Activated T-cell treated with anti-CD3 and anti-CD28 coated beads for 1 hour (primary cell): Measurements from ENCODE around the gene HNRNPH3.
"Not testable (repeated sequence)": the region's sequence is repeated elsewhere in the genome, so short reads cannot be mapped to it uniquely, and the experiment has no call there.

Experiments used
- DNase-seq: peaks from one replicate; pipeline ENCODE4 v3.0.0-alpha.2; 2020; ENCODE audit warnings: low read depth

The HNRNPH3 gene, protein sequence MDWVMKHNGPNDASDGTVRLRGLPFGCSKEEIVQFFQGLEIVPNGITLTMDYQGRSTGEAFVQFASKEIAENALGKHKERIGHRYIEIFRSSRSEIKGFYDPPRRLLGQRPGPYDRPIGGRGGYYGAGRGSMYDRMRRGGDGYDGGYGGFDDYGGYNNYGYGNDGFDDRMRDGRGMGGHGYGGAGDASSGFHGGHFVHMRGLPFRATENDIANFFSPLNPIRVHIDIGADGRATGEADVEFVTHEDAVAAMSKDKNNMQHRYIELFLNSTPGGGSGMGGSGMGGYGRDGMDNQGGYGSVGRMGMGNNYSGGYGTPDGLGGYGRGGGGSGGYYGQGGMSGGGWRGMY

DNA sequence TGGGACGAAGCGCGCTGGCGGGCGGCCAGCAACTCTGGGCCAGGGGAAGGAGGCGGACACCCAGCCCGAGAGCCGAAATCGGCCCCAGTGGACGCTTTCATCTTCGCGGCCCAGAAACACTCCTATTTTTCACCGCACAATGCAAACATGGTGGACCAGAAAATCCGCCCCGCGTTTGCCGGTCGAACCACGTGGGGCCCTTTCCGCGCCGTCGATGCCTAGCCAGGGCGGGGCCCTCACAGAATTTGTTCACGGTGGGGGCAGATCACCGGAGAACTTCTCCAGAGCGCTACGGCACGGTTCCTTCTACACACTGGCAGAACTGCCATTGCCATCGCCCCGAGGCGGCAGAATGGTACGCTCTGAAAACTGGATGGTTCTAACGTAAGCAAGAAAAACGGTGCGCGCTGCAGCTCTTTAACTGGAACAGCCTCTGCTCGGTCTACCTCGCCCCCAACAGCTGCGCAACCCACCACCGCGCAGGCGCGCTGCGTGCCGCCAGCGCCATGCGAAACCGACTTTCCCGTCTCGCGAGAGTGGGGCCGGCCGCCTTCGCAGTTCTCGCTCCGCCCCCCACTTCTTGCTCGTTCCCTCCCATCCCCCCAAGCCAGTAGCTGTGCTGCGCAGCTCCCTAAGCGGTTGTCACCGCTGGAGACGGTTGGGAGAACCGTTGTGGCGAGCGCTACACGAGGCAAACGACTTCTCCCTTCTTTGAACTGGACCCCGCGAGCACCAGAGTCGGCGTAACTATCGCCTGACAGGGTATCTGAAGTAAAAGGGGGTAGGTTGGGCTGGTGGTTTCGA lies at the start of gene HNRNPH3:
Gene HNRNPH3 (plus strand): TSS at position 610 of the 804 bp plus-strand sequence. CDS start 5,158 bp downstream, outside the sequence.
- DNase-seq: peak; percentile 99

DNA sequence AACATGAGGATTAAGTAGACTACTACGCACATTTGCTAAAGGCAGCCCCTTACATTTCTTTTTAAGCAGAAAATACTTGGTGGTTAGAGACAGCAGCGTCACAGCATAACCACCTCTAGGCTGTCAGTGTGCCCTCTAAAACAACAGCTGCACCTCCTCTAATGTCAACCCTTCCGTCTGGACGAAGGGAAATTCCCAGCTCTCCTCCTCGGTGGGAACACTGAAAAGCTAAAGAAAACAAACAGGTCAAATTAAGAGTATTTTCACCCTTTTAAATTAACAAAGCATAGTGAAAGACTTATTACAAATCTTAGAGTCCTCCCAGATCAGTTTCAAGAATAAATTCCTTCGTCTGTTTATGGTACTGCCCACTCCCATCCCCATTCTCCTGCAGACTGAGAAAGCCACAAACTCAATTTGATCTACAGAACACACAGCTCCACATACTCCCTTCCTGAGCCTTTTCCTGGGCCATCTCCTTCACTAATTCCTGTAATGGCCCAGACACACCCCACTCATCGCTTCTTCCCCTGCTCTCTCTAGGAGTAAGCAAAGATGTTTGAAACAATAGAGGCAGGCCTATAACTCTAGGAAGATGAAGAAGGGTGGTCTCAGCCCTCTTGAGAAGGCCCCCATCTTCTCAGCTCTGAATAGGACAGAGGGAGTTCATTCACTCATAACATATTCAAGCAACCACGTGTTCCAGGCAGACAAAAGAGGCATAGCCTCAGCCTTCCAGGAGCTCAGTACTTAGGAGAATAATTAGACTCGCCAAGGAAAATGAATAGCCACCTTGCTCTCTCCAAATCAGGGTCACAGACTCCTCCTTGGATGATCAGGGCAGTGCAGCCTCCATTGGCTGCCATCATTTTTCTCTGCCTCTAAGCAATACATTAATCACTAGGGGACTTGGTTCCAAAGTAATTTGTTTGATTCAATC lies 47.5 kb upstream of the HNRNPH3 start:
- no peak for DNase-seq

DNA sequence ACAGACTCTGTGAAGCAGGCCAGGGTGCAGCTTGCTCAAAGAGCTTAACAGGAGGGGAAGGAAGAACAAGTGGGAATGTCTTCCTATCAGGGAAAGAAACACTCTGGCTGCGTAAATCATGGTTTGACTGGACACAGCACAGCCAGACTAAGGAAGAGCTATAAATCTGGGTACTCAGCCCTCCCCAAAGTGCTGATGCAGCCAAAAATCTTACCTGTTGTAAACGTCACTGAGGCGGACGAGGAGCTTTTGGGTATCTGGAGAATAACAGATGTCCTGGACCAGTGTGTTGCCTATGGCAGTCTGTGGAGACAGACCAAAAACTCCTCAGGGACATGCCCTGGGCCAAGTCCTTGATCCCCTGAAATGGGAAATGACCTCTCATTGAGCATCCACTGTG lies 43.1 kb upstream of the HNRNPH3 start:
- DNase-seq: no peak

GRCh38 chr10:68290736-68291135 lies 41.1 kb upstream of the HNRNPH3 start:
- no peak for DNase-seq

- DNase-seq: no peak
Measured at GRCh38 chr10:68296843-68297663, 34.8 kb upstream of the HNRNPH3 start.

- no peak for DNase-seq
Measured at GRCh38 chr10:68301301-68301700, 30.6 kb upstream of the HNRNPH3 start.

DNA sequence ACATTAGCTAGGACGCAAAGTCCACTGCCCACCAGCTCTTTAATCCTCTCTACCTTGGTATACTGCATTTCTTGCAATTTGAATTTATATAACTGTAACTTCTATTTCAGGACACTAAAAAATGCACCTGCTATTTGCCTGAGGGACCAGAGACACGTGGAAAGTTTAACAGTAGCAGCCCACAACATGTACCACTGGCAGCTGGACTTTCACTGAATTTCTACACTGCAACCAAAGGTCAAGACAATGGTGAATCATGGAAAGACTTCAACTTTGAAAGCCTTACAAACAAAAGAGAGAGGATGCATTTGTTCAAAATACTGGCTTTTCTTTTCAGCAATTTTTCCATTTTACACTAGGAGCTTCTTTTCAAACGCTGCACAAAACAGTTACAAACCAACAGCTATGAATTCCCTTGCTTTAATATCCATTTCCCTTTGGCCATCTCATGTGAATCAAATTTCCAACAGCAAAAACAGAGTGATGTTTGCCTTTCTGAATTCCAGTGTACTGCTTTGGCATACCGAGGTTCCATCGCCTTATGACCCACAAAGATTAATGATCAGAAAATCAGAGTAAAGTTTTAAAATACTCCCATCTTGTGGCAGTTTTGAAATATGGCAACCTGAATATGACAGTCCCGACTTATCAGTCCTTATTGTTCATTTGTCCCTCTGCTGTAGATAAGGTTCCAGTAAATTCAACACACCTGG lies 29.9 kb upstream of the HNRNPH3 start:
- DNase-seq: no peak

GRCh38 chr10:68302503-68302823 lies 29.4 kb upstream of the HNRNPH3 start:
- no peak for DNase-seq

GRCh38 chr10:68302871-68303270 lies 29.0 kb upstream of the HNRNPH3 start:
- no peak for DNase-seq

DNA sequence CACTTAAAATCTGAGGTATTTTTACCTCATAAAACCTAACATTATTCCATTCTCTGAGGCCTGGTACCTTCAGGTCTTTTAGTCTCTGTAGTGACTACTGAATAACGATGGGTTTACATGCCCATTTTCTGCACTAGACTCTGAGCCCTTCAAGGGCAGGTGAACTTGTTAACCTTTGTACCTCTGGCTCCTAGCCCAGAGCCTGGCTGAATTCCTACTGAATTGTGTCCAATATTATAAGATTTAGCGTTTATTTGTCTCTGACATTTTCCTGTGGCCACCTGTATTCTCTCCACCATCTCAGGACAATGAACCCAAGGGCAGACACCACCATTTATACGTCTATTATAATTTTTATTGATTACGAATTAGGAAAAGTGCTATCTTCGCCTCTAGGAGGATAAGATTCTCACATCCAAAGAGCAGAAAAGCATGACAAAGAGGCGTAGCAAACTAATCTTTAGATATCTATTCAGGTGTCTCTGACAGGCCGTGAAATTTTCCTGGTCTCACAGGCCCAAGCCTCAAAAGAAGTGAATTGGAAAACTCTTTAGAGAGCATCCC lies 27.9 kb upstream of the HNRNPH3 start:
- DNase-seq: no peak

DNA sequence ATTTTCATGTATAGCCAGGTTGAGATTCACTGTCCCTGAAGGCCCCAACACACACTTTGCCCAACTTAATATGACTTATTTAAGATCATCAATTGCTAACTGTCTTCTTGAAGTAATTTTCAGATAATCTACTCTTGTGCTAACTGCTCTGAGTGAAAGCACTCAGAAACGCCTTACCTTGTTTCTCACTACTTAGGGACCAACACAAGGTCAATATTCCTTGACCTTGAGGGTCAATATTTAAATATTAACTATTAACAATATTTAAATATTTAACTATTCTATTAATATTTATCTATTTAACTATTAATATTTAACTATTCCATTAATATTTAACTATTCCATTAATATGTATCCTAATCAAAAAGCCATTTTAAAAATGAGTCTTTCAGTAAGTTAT lies 26.0 kb upstream of the HNRNPH3 start:
- no peak for DNase-seq

DNA sequence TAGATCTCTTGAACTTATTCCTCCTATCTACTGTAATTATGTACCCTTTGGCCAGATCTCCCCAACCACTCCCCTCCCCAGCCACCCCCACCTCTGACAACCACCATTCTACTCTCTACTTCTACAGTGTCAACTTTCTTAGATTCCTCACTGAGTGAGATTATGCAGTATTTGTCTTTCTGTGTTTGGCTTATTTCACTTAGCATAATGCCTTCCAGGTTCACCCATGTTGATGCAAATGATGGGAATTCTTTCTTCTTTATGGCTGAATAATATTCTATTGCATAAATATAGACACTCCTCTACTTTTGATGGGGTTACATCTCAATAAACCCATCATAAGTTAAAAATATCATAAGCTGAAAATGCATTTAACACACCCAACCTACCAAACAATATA lies 21.3 kb upstream of the HNRNPH3 start:
- no peak for DNase-seq

- not testable (repeated sequence) for DNase-seq
Measured at GRCh38 chr10:68314930-68315329, 16.9 kb upstream of the HNRNPH3 start.

GRCh38 chr10:68315582-68315981 lies 16.3 kb upstream of the HNRNPH3 start:
- no peak for DNase-seq

GRCh38 chr10:68318331-68319059 lies 13.4 kb upstream of the HNRNPH3 start:
- DNase-seq: no peak

DNA sequence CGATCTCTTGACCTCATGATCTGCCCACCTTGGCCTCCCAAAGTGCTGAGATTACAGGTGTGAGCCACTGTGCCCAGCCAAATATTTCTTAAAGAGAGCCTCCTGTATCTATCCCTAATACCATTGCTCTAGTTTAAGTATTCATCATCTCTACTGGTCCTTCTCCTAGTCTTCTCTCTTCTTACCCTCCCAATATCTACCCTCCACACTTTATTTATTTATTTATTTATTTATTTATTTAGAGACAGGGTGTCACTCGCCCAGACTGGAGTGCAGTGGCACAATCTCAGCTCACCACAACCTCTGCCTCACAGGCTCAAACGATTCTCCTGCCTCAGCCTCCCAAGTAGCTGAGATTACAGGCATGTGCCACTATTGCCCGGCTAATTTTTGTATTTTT lies 7.5 kb upstream of the HNRNPH3 start:
- not testable (repeated sequence) for DNase-seq

DNA sequence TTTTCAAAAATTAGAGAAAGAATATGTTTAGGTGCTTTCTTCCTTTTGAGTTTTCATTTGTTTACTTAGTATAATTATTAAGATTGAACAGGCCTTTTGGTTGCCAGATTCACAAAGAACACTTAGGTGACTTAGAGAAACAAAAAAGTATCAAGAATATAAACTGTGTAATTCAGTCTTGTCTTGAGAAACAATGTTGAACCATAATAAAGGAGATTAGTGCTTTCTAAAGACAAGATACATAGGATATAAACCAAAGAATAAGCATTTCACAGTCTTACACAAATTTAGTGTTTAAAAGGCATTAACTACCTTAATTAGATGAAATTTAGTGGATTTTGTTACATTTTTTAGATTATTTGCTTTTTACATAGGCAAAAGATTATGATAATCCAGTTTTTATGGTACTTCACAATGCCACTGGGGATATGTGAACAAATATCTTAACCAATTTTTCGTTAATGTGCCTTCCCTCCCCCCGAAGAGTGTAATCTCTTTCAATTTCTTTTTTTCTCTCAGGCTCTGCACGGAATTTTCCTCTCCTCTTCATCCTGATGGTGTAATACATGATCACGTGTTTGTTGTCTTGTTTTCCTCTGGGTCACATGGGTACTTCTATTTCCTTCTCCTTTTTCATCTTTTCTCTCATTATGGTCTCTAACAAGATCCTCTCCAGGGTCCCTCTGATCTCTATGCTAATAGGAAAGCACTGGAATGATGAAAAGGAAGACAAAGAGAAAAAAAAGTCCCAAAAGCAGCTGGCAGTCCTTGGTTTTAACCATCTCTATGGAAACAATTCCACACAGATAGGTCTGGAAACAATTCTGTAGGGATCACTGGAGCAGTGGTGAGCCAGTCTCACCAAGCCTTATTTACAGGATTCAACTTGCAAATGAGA lies 3.7 kb upstream of the HNRNPH3 start:
- DNase-seq: no peak

DNA sequence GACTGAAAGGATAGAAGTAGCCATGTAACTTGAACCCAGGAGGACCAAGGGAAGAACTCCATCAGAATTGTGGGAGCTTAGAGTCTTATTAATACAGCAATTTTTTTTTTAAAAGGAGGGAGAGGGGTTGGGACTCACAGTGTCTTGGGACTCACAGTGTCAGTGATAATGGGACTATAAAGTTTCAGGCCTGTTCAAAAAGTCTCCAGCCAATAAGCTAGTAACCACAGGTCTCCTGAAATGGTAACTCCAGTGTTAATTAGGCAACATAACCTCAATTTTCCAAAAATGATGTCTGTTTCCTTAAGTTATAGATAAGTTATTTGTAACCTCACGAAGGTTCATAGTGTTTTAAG lies 2.4 kb upstream of the HNRNPH3 start:
- DNase-seq: no peak
